HCT116 (cell line): ENCODE data around the gene DGKG.

Experiments
- CTCF ChIP-seq, 3 experiments: fragments of 200-600 bp in 1 of 3; sonication (generic) in 1 of 3; IDR thresholded peaks in 2 of 3; conservative IDR thresholded peaks in 1 of 3; 2 replicates each; pipeline ENCODE4 v1.5.1; 2012 to 2017; ENCODE audit warnings: low read depth in 2 of 3, low read length in 2 of 3, antibody characterized with exemption in 1 of 3, borderline replicate concordance in 1 of 3, control low read depth in 1 of 3, mild to moderate bottlenecking in 1 of 3, mixed read lengths in 1 of 3, mixed run types in 1 of 3, moderate library complexity in 1 of 3; ENCODE audit not compliant: insufficient read depth in 1 of 3
- EZH2 ChIP-seq: fragments of 200-600 bp; sonication (generic); IDR thresholded peaks from 2 replicates; pipeline ENCODE4 v1.6.1; 2017; ENCODE audit warnings: antibody characterized with exemption, mixed run types
- EZH2phosphoT487 ChIP-seq: fragments of 200-600 bp; IDR thresholded peaks from 2 replicates; pipeline ENCODE4 v1.6.1; 2018; ENCODE audit warnings: antibody characterized with exemption, borderline replicate concordance
- FOSL1 ChIP-seq: IDR thresholded peaks from 2 replicates; pipeline ENCODE4 v1.6.1; 2012; ENCODE audit warnings: low read depth
- POLR2A ChIP-seq: IDR thresholded peaks from 2 replicates; pipeline ENCODE4 v1.7.0; 2011; ENCODE audit warnings: borderline replicate concordance; ENCODE audit not compliant: insufficient read depth, insufficient read length; ENCODE audit errors: extremely low read depth
- POLR2AphosphoS5 ChIP-seq: IDR thresholded peaks from 2 replicates; pipeline ENCODE4 v1.6.1; 2011; ENCODE audit warnings: mild to moderate bottlenecking, low read depth, low read length, moderate library complexity
- RAD21 ChIP-seq: IDR thresholded peaks from 2 replicates; pipeline ENCODE4 v1.6.1; 2012; ENCODE audit warnings: low read depth, mild to moderate bottlenecking
- TCF7L2 ChIP-seq: IDR thresholded peaks from 2 replicates; pipeline ENCODE4 v1.7.0; 2011; ENCODE audit warnings: borderline replicate concordance, inconsistent platforms; ENCODE audit not compliant: insufficient read depth, insufficient read length; ENCODE audit errors: extremely low read depth
- ZBTB33 ChIP-seq: IDR thresholded peaks from 2 replicates; pipeline ENCODE4 v1.6.1; 2011; ENCODE audit warnings: mild to moderate bottlenecking, low read length, moderate library complexity; ENCODE audit not compliant: insufficient replicate concordance; ENCODE audit errors: extremely low read depth
- TF ChIP-seq, protein P1 (sequence below): IDR thresholded peaks from 2 replicates; pipeline ENCODE4 v1.6.1; 2012
- TF ChIP-seq, protein P2 (sequence below): IDR thresholded peaks from 2 replicates; pipeline ENCODE4 v1.6.1; 2012; ENCODE audit warnings: low read depth

GRCh38 chr3:186321746-186322145, 40.3 kb downstream of the DGKG start:
- TF ChIP-seq CTCF (IDR thresholded peaks at IDR 0.05 in 2 of 3, conservative IDR thresholded peaks at IDR 0.05 in 1 of 3; ENCODE audit: borderline replicate concordance in 1 of 3, insufficient read depth in 1 of 3, low read depth in 2 of 3, low read length in 2 of 3) (no peak), POLR2AphosphoS5 (no peak), POLR2A (no peak), RAD21 (no peak), FOSL1 (no peak), EZH2phosphoT487 (no peak), ZBTB33 (no peak), TCF7L2 (no peak), EZH2 (no peak)
- TF ChIP-seq, protein P1, sequence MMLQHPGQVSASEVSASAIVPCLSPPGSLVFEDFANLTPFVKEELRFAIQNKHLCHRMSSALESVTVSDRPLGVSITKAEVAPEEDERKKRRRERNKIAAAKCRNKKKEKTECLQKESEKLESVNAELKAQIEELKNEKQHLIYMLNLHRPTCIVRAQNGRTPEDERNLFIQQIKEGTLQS: no peak
- TF ChIP-seq, protein P2, sequence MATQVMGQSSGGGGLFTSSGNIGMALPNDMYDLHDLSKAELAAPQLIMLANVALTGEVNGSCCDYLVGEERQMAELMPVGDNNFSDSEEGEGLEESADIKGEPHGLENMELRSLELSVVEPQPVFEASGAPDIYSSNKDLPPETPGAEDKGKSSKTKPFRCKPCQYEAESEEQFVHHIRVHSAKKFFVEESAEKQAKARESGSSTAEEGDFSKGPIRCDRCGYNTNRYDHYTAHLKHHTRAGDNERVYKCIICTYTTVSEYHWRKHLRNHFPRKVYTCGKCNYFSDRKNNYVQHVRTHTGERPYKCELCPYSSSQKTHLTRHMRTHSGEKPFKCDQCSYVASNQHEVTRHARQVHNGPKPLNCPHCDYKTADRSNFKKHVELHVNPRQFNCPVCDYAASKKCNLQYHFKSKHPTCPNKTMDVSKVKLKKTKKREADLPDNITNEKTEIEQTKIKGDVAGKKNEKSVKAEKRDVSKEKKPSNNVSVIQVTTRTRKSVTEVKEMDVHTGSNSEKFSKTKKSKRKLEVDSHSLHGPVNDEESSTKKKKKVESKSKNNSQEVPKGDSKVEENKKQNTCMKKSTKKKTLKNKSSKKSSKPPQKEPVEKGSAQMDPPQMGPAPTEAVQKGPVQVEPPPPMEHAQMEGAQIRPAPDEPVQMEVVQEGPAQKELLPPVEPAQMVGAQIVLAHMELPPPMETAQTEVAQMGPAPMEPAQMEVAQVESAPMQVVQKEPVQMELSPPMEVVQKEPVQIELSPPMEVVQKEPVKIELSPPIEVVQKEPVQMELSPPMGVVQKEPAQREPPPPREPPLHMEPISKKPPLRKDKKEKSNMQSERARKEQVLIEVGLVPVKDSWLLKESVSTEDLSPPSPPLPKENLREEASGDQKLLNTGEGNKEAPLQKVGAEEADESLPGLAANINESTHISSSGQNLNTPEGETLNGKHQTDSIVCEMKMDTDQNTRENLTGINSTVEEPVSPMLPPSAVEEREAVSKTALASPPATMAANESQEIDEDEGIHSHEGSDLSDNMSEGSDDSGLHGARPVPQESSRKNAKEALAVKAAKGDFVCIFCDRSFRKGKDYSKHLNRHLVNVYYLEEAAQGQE: no peak
